ENCODE results near the gene KCNQ2. TPM values are rescaled to one million over a fixed set of nuclear protein-coding genes. Genes with fewer than 3 reads are reported as not detected.

Gene KCNQ2
- total and polyA plus RNA-seq, 2 experiments from 2014 or later: 68.5 to 92.4 TPM

DNA sequence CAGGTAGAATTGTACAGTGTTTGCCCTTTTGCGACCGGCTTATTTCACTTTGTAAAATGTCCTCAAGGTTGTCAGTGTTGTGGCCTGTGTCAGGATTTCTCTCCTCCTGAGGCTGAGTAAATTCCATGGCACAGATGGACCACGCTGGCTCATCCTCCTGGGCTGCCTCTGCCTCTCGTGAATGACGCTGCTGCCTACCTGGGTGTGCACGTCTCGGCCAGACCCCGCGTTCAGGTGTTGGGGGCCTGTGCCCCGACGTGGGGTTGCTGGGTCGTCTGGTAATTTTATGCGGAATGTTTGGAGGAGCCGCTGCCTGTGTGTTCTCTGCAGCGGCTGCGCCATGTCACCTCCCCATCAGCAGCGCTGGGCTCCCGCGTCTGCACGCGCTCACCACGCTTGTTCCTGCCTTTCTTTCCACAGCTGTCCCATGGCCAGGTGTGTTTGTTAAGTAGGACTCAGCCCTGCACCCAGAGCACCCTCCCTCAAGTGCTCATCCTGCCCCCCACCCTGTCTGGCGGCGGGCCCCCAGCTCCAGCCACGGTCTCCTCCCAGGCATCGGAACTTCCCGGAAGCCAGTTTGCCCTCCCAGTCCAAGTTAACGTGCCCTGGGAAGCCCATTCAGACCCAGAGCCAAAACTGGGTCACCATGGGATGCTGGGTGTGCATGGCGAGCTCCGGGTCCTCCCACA, 75.2 kb downstream of the KCNQ2 start (continued):
- TF ChIP-seq REST (IDR thresholded peaks at IDR 0.05; ENCODE audit: unreplicated experiment): no peak
- TF ChIP-seq, protein P1, sequence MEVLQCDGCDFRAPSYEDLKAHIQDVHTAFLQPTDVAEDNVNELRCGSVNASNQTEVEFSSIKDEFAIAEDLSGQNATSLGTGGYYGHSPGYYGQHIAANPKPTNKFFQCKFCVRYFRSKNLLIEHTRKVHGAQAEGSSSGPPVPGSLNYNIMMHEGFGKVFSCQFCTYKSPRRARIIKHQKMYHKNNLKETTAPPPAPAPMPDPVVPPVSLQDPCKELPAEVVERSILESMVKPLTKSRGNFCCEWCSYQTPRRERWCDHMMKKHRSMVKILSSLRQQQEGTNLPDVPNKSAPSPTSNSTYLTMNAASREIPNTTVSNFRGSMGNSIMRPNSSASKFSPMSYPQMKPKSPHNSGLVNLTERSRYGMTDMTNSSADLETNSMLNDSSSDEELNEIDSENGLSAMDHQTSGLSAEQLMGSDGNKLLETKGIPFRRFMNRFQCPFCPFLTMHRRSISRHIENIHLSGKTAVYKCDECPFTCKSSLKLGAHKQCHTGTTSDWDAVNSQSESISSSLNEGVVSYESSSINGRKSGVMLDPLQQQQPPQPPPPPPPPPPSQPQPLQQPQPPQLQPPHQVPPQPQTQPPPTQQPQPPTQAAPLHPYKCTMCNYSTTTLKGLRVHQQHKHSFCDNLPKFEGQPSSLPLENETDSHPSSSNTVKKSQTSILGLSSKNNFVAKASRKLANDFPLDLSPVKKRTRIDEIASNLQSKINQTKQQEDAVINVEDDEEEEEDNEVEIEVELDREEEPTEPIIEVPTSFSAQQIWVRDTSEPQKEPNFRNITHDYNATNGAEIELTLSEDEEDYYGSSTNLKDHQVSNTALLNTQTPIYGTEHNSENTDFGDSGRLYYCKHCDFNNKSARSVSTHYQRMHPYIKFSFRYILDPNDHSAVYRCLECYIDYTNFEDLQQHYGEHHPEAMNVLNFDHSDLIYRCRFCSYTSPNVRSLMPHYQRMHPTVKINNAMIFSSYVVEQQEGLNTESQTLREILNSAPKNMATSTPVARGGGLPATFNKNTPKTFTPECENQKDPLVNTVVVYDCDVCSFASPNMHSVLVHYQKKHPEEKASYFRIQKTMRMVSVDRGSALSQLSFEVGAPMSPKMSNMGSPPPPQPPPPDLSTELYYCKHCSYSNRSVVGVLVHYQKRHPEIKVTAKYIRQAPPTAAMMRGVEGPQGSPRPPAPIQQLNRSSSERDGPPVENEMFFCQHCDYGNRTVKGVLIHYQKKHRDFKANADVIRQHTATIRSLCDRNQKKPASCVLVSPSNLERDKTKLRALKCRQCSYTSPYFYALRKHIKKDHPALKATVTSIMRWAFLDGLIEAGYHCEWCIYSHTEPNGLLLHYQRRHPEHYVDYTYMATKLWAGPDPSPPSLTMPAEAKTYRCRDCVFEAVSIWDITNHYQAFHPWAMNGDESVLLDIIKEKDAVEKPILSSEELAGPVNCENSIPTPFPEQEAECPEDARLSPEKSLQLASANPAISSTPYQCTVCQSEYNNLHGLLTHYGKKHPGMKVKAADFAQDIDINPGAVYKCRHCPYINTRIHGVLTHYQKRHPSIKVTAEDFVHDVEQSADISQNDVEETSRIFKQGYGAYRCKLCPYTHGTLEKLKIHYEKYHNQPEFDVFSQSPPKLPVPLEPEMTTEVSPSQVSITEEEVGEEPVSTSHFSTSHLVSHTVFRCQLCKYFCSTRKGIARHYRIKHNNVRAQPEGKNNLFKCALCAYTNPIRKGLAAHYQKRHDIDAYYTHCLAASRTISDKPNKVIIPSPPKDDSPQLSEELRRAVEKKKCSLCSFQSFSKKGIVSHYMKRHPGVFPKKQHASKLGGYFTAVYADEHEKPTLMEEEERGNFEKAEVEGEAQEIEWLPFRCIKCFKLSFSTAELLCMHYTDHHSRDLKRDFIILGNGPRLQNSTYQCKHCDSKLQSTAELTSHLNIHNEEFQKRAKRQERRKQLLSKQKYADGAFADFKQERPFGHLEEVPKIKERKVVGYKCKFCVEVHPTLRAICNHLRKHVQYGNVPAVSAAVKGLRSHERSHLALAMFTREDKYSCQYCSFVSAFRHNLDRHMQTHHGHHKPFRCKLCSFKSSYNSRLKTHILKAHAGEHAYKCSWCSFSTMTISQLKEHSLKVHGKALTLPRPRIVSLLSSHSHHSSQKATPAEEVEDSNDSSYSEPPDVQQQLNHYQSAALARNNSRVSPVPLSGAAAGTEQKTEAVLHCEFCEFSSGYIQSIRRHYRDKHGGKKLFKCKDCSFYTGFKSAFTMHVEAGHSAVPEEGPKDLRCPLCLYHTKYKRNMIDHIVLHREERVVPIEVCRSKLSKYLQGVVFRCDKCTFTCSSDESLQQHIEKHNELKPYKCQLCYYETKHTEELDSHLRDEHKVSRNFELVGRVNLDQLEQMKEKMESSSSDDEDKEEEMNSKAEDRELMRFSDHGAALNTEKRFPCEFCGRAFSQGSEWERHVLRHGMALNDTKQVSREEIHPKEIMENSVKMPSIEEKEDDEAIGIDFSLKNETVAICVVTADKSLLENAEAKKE (CRISPR knock-in tag; IDR thresholded peaks at IDR 0.05): no peak

GRCh38 chr20:63396300-63396699, 76.2 kb downstream of the KCNQ2 start:
- no peak overlapping the region for H3K4me3 Mint-ChIP-seq
- Histone ChIP-seq H2AFZ (no peak overlapping the region), H3K4me1 (ENCODE audit: insufficient read depth) (peaks cover 17% of the 10 kb centered on the region), H3K36me3 (ENCODE audit: insufficient read depth) (no peaks in the 10 kb centered on the region), H3K27ac (ENCODE audit: low read depth) (no peak overlapping the region), H3K27me3 (ENCODE audit: insufficient read depth) (no peaks in the 10 kb centered on the region), H3F3A (replicated peaks; ENCODE audit: low read depth) (peaks cover 6% of the 10 kb centered on the region; the same call in 1 of the 2 replicates), H3K9me2 (ENCODE audit: insufficient read depth) (no peaks in the 10 kb centered on the region), H3K79me2 (replicated peaks; ENCODE audit: insufficient read depth) (no peaks in the 10 kb centered on the region), H3K4me2 (no peak overlapping the region), H4K20me1 (replicated peaks; ENCODE audit: insufficient read depth) (no peaks in the 10 kb centered on the region), H3K4me3 (no peak overlapping the region)
- peaks cover 18% of the 10 kb centered on the region for H3K27me3 Mint-ChIP-seq (ENCODE audit: insufficient read depth, low read depth, poor library complexity)
- DNase-seq (ENCODE audit: low spot score): no peak
- H3K4me1 Mint-ChIP-seq: peaks cover 25% of the 10 kb centered on the region
- H3K36me3 Mint-ChIP-seq (ENCODE audit: low read depth): peaks cover 15% of the 10 kb centered on the region
- no peak for ATAC-seq
- H3K9me3 Mint-ChIP-seq: peaks cover 23% of the 10 kb centered on the region
- H3K27ac Mint-ChIP-seq: no peak overlapping the region
- TF ChIP-seq ZNF331 (CRISPR knock-in tag; IDR thresholded peaks at IDR 0.05; ENCODE audit: low read depth): no peak
- TF ChIP-seq REST (IDR thresholded peaks at IDR 0.05; ENCODE audit: unreplicated experiment): no peak
- no peak for TF ChIP-seq JUNB (IDR thresholded peaks at IDR 0.05; ENCODE audit: unreplicated experiment)
- no peak for TF ChIP-seq ZNF114 (CRISPR knock-in tag; IDR thresholded peaks at IDR 0.05)
- TF ChIP-seq, protein P2, sequence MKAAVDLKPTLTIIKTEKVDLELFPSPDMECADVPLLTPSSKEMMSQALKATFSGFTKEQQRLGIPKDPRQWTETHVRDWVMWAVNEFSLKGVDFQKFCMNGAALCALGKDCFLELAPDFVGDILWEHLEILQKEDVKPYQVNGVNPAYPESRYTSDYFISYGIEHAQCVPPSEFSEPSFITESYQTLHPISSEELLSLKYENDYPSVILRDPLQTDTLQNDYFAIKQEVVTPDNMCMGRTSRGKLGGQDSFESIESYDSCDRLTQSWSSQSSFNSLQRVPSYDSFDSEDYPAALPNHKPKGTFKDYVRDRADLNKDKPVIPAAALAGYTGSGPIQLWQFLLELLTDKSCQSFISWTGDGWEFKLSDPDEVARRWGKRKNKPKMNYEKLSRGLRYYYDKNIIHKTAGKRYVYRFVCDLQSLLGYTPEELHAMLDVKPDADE (IDR thresholded peaks at IDR 0.05): no peak
- no peak for TF ChIP-seq POLR2AphosphoS5 (IDR thresholded peaks at IDR 0.05; ENCODE audit: low read depth)
- no peak for TF ChIP-seq NANOG (IDR thresholded peaks at IDR 0.05; ENCODE audit: borderline replicate concordance)
- no peak for TF ChIP-seq EZH2phosphoT487 (IDR thresholded peaks at IDR 0.05; ENCODE audit: unreplicated experiment)

Measured in GM23338 (cell line).